Limb (tissue), 2 donors: ENCODE measurements around the gene MYO1E.
"Not testable (repeated sequence)": the region's sequence is repeated elsewhere in the genome, so short reads cannot be mapped to it uniquely, and the experiment has no call there.

Source experiments
- DNase-seq, 2 donors: peaks; one replicate each; pipeline ENCODE4 v3.0.0-alpha.2; 2016; ENCODE audit errors: extremely low spot score in 2 of 2

MYO1E gene

DNA sequence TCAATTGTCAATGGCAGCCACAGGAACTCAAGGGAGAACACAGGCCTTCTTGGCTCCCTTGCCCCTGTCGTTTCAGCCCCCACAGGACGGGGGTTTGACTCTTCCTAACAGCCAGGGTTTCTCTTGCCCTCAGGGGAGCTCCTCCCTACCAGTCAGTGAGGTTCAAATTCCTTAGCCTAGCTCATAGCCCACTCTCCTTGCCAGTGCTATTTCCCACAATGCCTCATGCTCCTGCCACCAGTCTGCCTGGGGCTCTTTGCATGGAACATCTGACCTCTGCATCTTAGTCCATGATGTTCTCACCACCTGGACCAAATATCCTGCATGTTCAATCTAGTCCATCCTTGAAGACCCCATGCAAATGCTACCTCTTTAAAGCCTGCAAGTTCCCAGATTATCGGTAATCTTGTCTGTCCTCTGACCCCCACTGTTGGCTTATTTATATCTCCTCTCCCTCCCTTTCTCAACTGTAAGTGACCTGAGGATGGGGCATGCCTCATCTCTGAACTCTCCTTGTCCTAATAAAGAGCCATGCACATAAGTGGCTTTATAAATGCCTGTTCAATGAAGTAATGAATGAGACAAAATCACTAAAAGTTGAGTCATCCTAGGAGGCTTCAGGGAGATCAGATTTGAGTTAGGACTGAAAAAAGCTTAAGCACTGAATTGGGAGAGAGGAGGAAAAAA is 78.0 kb downstream of the MYO1E start:
- no peak for DNase-seq

DNA sequence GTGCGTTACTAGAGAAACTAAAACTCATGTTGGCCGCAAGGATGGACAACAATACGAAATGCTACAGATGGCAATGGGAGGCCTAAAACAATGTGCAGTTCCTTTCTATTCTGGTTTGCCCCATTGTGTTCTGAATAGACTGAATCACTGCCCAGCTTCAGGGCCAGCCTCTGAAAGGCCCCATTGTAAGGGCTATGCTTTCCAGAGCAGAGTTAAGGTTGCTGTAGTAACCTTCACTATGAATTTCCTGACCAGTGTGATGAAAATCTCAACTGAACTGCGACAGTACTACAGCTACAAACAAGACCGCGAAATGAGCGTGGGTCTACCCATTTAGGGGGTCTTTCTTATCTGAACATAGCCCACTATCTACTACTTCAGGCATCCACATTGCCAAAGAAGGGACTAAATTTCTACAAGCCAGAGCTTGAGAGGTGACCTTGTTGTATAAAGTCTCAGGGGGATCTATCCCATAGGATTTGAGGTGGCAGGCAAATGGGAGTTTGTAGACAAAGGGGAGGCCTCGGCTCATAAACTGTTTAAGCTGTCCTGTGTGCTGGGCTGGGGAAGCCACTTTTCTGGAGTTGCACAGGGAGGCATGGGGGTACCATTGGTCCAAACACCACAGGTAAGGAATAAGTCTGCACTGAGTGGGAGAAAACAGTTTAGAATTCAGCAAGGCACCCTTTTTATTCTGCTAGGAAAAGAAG is 80.1 kb downstream of the MYO1E start:
- no peak for DNase-seq

DNA sequence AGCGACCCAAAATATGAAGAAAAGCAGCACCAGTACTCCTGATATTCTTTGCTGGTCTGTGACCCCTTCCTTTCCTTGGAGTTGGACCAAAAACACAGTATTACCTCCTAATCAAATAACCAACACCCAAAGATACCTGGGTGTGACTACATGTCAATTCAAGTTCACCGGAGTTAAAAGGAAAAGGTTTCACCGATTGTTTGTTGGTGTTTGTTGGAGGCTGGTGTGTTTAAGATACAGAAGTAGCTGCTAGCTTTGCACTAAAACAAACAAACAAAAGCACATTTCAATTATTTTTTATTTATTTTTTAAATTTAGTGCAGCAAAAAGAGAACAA is 81.5 kb downstream of the MYO1E start:
- no peak for DNase-seq

DNA sequence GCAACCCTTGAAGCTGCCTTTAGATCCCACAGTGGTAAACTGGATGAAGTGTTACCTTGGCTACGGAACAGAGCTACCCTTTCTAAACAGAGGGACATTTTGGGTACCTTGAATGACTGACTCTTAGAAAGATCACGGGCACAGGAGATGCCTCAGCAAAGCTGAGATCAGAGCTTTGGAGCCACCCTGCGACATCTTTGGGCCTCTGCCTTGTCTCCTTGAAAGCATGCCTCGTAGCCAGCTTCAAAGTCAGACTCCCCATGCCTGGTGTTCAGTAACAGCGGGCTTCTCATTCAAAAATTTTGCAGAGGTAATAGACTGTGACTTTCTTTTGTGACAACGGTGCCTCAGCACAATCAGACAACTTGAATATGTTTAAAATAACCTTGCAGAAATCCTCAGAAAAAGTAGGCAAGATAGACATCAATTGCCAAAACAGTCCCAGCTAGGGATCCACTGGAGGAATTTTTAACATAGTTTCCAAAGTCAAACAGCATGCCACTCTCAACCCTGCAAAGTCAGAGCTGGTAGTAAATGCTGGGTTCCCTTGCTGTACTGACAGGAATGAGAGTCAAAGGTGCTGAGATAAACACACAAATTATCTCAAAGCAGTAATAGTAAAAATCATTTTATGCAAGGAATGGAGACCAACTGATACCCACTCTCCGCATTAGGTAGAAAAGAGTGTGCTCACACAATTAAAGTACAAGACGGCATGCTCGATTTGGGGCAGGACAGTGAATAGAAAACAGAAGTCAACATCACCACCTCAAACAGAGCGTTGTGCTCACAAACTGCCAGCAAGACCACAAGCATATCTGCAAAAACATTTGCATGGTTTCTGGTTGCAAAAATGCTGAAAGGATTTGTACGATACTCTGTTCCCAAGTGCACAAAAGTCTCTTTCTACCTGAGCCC is 82.1 kb downstream of the MYO1E start:
- no peak for DNase-seq

DNA sequence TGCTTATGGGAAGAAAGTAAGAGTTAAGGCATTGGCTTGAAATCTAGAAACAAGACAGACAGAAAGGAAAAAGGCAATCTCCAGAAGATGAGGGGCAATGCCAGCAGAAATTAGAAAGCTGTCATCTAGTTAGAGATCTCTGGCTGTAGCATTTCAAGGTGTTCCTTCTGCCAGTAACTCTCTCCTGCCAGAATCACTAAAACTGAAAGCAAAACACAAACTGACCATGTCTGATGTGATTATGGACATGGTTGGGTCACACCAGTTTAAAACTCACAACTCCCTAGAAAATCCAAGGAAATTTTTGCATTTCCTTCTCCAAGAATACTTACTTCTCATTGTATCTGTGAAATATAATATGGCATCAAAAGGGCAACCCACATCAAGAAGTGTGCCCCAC is 83.1 kb downstream of the MYO1E start:
- DNase-seq, result no peak

DNA sequence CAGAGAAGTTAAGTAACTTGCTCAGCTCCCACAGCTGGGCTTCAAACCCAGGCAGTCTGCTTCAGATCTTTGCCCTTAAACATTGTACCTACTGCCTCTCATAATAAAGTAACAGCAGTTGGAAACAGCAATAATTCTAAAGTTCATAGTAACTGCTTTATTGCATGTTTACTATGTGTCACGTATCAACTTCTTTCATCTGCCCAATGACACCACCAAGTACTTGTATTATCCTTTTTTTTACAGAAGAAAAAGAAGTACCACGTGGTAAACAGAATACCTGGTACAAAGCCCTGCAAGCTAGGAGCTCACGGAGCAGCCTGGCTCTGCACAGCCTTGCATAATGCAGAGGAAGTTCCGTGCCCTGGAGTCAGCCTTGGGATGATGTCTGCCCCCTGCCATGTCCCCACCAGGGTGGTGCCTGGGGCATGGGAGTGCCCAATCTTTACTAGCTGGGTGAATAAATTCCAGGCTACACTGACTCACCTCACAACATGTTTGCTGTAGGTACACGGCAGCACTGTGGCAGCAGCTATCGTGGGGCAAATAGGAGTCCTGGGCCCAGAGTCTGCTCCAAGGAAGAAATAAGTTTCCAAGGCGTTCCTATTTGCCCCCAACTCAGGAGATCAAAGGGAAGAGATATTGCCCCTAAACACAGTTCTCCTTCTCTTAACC is 88.8 kb downstream of the MYO1E start:
- no peak for DNase-seq

DNA sequence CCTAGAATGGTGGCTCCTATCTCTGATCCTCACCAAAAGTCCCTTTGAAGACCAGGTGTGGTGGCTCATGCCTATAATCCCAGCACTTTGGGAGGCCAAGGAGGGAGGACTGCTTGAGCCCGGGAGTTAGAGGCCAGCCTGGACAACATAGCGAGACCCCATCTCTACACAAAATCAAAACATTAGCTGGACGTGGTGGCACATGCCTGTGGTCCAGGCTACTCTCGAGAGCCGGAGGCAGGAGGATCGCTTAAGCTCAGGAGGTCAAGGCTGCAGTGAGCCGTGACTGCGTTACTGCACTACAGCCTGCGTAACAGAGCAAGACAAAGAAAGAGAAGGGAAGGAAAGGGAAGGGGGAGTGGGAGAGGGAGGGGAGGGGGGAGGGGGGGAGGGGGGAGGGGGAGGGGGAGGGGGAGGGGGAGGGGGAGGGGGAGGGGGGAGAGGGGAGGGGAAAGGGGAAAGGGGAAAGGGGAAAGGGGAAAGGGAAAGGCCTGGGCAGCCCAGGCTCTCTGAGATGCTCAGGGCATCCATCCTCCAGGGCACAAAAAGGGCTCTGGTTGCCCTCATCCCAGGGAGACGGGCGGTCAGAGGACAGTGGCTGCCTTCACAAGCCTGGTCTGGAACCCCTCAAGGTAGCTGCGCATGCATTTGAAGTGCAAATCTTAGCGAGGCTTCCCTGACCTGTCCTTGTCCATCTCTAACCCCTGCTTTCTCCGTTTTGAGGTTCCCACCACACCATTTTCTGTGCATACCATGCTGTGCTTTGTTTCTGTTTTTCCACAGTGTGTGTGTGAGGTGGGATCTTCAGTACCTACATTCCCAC is 89.9 kb downstream of the MYO1E start:
- DNase-seq, result no peak

DNA sequence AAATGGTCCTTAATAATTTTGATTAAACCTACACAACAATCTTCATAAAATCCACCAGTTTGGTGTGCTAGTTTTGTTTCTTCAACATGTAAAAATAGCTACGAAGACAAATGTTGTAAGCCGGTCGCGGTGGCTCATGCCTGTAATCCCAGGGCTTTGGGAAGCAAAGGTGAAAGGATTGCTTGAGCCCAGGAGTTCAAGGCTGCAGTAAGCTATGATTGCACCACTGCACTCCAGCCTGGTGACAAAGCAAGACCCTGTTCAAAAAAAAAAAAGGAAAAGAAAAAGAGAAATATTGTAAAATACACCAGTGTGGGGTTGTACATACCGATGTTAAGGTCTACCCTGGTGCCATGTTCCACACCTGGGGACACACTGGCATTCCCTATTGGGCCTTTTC is 91.0 kb downstream of the MYO1E start:
- no peak for DNase-seq

DNA sequence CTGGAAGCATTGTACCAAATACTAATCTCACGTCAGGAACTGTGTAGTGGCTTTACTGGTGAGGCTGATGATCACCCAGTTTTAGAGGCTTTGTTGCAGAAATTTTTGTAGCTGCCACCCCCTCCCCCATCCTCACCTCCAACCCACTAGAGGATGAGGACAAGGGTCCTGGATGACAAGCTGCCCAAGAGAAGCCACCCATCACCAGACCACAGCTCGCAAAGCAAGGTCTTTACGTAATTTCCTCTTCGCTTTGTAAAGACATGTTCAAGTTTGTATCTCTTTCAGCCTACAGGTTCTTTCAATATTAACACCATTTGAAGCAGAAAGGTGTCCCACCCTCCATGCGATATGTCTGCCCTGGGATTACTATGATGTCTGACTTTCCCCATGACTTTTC is 91.8 kb downstream of the MYO1E start:
- no peak for DNase-seq

DNA sequence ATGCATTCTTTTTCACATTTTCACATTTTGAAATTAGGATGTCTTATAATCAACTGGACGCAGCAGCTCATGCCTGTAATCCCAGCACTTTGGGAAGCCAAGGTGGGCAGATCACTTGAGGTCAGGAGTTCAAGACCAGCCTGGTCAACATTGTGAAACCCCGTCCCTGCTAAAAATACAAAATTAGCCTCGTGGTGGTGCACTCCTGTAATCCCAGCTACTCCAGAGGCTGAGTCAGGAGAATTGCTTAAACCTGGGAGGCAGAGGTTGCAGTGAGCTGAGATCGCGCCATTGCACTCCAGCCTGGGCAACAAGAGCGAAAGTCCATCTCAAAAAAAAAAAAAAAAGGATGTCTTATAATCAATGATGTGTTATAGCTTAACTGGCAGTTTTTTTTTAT is 92.4 kb downstream of the MYO1E start:
- not testable (repeated sequence) for DNase-seq

DNA sequence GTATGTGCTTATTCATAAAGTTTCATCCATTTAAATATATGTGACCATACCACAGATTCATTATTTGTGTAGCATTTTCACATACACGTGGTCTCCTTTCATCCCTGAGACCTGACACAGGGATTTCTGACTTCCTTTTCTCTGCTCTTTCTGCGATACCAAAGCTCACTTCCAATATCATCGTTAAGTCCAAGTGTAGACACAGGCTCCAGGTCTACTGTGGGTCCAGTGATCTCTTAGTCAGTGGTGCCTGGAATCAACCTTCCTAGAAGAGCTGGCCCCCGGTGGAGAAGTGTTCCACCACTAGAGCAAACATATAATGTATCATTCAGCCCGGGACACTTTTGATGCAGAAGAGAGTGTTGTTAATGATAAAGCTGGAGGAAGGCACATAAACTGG is 93.6 kb downstream of the MYO1E start:
- DNase-seq, result no peak

DNA sequence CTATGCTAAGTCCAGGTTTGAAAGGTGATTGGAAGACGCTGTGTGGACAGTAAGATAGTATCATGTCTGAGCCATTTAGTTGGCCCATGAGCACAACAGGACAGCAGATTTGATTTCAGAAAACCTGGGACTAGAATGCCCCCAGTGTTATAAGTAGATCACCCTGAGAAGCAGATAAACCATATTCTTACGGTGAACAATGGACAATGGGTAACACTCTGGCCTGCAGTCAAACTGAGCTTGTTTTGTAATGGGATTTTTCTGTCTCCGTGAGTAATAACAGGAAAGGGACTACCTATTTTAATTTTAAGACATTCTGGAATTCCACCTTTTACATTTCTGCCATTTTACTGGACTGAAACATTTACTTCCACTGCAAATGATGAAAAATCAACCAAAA is 94.6 kb downstream of the MYO1E start:
- DNase-seq, result no peak

DNA sequence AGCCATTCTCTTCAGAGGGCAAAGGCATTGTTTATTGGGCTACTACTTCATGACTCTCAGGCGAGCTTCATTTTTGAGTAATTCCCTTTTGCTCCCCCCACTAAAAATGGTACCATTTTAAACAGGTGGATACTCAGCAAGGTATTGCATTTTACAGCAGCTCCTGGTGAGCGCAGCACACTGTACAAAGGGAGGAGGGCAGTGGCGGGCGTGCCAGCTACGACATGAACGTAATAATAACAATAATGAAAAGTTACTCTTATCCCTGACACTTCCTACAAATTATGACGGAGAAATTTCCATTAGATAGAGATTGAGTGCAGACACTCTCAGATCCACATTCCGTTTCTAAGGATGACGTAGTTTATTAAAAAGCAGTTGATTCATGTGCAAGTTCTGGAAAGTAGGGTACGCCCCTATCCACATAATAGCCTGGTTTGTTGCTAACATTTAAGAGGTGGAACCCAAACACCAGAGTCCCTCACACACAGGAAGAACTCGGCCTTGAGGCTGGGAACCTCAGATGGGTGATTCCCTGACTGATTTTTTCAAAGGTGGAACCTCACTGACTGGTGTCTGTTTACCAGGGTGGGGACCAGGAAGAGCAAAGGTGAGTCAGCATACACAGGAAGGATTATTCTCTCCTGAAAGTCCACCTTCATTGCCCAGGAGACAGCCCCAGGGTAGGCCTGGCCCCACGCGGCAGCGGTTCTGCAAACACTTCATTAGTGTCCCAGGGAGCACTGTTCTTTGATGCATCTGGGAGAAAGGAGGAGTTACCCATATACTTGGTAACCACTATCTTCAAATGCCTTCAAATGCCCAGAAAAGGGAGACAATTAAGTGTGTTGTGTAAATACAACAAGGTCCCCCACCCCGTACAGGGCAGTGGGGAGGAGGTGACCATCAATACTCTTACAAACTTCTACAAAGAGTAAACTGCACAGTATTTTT is 96.2 kb downstream of the MYO1E start:
- no peak for DNase-seq

DNA sequence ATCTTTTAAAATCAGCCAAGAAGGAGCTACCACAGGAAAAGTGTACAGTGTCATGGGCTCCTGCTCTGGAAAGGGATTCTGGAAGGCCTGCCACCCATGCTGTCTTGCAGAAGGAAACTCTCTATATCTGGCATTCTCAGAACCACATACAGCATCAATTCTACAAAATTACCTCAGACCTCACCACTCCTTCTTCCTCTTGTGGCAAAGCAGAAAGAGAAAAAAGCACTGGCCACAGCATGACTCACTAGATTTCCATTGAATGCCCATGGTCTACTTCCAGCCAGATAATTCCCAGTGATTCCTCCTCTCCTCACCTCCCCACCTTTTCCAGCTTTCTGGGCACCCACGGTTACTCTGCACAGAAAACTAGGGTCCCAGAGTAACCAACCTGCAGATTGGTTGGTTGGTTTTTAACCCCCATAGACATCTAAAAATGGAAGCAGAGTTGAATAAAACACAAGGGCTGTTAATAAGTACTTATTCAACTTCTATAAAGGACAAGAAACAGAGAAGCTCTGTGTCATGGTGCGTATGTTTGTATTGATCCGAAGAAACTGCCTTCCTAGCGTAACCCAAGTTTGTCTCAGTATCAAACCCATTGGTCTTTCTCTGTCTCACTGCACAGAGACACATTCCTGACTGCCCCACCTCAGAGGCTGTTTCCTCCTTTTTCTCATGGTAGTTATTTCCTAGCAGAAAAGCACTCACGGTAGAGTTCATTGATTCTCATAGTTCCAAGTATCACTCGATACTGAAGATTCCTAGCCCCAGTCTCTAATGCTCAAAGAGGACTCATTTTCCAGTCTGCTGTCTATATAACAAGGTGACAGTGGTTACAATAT is 98.3 kb downstream of the MYO1E start:
- DNase-seq, result no peak

DNA sequence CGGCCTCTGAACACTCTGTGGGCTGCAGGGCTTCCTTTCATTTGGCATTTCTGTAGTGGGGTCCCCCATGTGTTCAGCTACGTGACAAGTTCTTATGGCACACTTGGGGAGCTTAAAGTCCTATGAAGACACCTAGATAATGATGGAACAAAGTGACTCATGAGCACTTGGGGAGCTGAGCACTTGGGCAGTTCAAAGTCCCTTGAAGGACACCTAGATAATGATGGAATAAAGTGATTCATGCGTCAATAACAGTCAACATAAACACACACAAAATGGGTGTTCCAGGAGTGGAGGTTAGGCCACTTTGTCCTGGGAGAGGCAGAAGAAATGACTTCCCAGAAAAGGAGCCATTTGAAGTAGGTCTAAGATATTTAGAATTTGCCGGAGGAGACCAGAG is 99.4 kb downstream of the MYO1E start:
- no peak for DNase-seq

DNA sequence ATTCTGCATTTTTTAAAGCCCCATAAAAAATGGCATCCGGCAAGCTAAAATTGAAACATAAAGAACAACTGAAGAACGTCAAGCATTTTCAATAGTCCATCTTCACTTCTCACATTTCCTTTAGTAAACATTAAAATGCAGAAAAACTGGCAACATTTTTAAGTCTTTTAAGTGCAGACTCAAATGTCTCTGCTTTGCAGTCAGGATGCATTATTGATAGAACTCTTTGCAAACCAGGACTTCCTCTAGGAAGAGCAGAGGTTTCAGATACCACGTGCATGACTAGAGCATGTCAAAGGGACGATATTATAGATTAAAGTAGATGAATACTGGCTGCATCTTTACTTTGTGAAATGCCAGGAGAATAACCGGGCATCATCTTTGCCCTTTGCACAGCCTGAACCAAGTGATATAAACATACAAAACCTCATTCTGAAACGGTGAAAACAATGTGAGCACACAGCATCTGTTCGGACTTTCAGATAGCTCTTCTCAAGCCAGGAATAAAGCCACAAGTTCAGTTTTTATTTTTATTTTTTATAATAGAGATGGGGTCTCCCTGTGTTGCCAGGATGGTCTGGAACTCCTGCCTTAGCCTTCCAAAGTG is 101.0 kb downstream of the MYO1E start:
- no peak for DNase-seq

DNA sequence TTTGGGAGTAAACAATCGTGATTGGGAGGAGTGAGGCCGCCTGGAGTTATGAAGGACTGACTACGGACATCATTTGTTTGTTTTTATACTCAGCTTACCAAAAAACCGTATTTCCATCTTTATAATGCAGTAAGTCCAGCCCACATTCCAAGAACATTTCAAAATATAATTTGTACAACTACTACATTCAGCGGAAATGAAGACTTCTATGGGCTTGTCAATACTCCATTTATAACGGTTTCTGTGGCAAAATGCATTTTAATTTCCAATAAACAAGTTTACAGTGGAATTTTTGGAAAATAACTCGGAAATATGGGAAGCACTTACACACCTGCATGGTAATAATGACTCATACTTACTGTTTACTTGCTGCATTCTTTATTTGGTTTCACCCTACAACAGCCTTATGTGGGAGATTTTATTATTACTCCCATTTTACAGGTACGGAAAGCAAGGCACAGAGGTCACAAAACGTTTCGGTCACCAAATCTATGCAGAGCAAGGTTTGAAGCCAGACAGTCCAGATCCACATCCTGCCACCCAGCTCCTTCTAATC is 103.7 kb downstream of the MYO1E start:
- DNase-seq, result no peak

DNA sequence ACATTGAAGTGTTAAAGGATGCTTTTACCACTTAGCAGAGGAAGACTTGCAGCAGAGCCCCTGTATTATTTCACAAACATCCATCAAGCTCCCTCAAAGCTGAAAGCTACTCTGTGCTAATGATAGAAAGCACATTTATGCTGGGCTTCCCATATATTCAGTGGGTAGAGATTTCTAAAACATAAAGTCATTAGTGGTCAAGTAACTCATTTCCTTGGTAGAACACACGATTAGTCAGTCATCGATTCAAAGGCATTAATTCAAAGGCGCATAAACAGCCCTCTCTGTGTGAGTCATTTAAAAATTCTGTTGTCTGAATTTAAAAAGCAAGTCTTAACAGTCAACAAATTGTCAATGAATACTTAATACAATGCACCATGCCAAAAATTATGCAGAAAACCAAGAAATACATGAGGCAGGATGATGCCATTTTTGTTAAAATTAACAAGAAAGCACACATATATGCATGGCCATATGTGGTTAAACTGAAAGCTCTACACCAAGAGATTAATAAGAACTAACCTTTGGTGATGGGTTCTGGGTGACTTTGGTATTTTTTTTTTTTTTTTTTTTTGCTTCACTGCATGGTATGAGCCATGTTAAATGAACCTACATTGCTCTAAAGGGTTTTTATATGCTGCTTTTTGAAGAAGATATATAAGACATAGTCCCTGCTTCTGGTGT is 104.4 kb downstream of the MYO1E start:
- DNase-seq, result no peak
